Measurements from ENCODE around the gene CSDE1. TPM values are rescaled to one million over a fixed set of nuclear protein-coding genes. Genes with fewer than 3 reads are reported as not detected.

The CSDE1 gene
- total and polyA plus RNA-seq, 7 experiments from 2014 or later, result 354 to 638 (median 546) TPM

GRCh38 chr1:114716304-114717170 is 41.2 kb downstream of the CSDE1 start, which contains the start of gene NRAS:
Gene NRAS (minus strand): TSS chr1:114716771. CDS start chr1:114716160, 611 bp downstream.
- intact Hi-C loops (cut with micrococcal nuclease), result loop anchor here (1.0 to 5.0 kb wide), 12 partner anchors 41 to 1999 kb away; partner anchors contain the start of genes BCAS2 (in 2 of the 2), CSDE1 (in 2 of the 2), DENND2C (in 2 of the 2) and SIKE1 (in 2 of the 2)
- ChIA-PET CTCF (no interaction called here), POLR2A (interaction anchor here (0.6 to 3.2 kb wide), 8 partner anchors 9 to 205 kb away, joined by 3 to 36 read pairs (median 6); partner anchors contain the start of genes BCAS2, CSDE1, SIKE1 and TRIM33)
- Histone ChIP-seq H3K4me1 (ENCODE audit: control insufficient read depth in 2 of 2, insufficient read depth in 2 of 2, low read length in 2 of 2) (peaks cover 17 to 20% of the 10 kb centered on the region in 2 donors), H3K27ac (ENCODE audit: low read depth, low read length) (peak within 1 kb of the TSS; percentile 98), H3K27me3 (ENCODE audit: control insufficient read depth in 2 of 2, insufficient read depth in 2 of 2, low read length in 2 of 2) (no peaks in the 10 kb centered on the region), H3K36me3 (ENCODE audit: control insufficient read depth in 2 of 3, insufficient read depth in 3 of 3, low read length in 3 of 3) (peaks cover 19 to 60% (median 32%) of the 10 kb centered on the region in 3 experiments), H3K9me3 (ENCODE audit: control insufficient read depth in 2 of 3, low read length in 3 of 3) (no peaks in the 10 kb centered on the region), H3K4me3 (ENCODE audit: low read length) (peak within 1 kb of the TSS; percentile 98)
- H3K36me3 Mint-ChIP-seq, result peaks cover 13 to 42% (median 22%) of the 10 kb centered on the region in 5 donors
- peaks cover 0 to 5% (median 0%) of the 10 kb centered on the region in 11 donors for H3K9me3 Mint-ChIP-seq
- peaks cover 10 to 34% (median 25%) of the 10 kb centered on the region in 7 donors for H3K4me1 Mint-ChIP-seq
- H3K4me3 Mint-ChIP-seq, result peak within 1 kb of the TSS; percentile 91 to 100 (median 96)
- peak within 1 kb of the TSS; percentile 93 to 99 (median 97) for H3K27ac Mint-ChIP-seq
- DNase-seq (peak; percentile 90 to 96 (median 94)), ATAC-seq (peak; percentile 98)
- no peaks in the 10 kb centered on the region for H3K27me3 Mint-ChIP-seq

- POLR2A ChIA-PET, result interaction anchor here (0.6 to 3.2 kb wide), 11 partner anchors 9 to 373 kb away, joined by 3 to 36 read pairs (median 4); partner anchors contain the start of genes BCAS2, CSDE1, SIKE1 and TRIM33
These were observed 41.9 kb downstream of the CSDE1 start for GRCh38 chr1:114715952-114716303.

GRCh38 chr1:114712977-114713376 is 44.8 kb downstream of the CSDE1 start:
- H3K27me3 Mint-ChIP-seq, result no peaks in the 10 kb centered on the region
- CTCF ChIA-PET, result interaction anchor here (0.6 kb wide), 1 partner anchor 11 kb away, joined by 3 read pairs; no protein-coding TSS in a partner anchor
- DNase-seq, result no peak
- POLR2A ChIA-PET, result interaction anchor here (1.1 kb wide), 1 partner anchor 145 kb away, joined by 3 read pairs; no protein-coding TSS in a partner anchor
- H3K27me3 ChIP-seq (ENCODE audit: control insufficient read depth in 2 of 2, insufficient read depth in 2 of 2, low read length in 2 of 2), result no peaks in the 10 kb centered on the region
- H3K36me3 ChIP-seq (ENCODE audit: control insufficient read depth in 2 of 3, insufficient read depth in 3 of 3, low read length in 3 of 3), result peaks cover 12 to 54% (median 15%) of the 10 kb centered on the region in 3 experiments
- H3K4me3 Mint-ChIP-seq, result no peak overlapping the region
- H3K4me1 Mint-ChIP-seq, result peaks cover 10 to 34% (median 25%) of the 10 kb centered on the region in 7 donors
- no peaks in the 10 kb centered on the region for H3K9me3 ChIP-seq (ENCODE audit: control insufficient read depth in 2 of 3, low read length in 3 of 3)
- H3K36me3 Mint-ChIP-seq, result peaks cover 0 to 26% (median 22%) of the 10 kb centered on the region in 5 donors
- intact Hi-C loops (cut with micrococcal nuclease), result no loop called here
- H3K4me1 ChIP-seq (ENCODE audit: control insufficient read depth in 2 of 2, insufficient read depth in 2 of 2, low read length in 2 of 2), result peaks cover 17 to 20% of the 10 kb centered on the region in 2 donors
- no peak for ATAC-seq
- no peak overlapping the region for H3K27ac ChIP-seq (ENCODE audit: low read depth, low read length)
- H3K4me3 ChIP-seq (ENCODE audit: low read length), result no peak overlapping the region
- no peak overlapping the region for H3K27ac Mint-ChIP-seq
- H3K9me3 Mint-ChIP-seq, result peaks cover 0 to 5% (median 0%) of the 10 kb centered on the region in 11 donors

More at GRCh38 chr1:114715952-114716303, 41.9 kb downstream of the CSDE1 start:
- Mint-ChIP-seq H3K27me3 (no peaks in the 10 kb centered on the region), H3K4me3 (peak overlapping the region; percentile 91 to 100 (median 96)), H3K27ac (peak overlapping the region; percentile 93 to 99 (median 97)), H3K36me3 (peaks cover 13 to 36% (median 22%) of the 10 kb centered on the region in 5 donors), H3K4me1 (peaks cover 10 to 34% (median 25%) of the 10 kb centered on the region in 7 donors), H3K9me3 (peaks cover 0 to 5% (median 0%) of the 10 kb centered on the region in 11 donors)
- intact Hi-C loops (cut with micrococcal nuclease), result loop anchor here (1.0 to 5.0 kb wide), 12 partner anchors 41 to 1999 kb away; partner anchors contain the start of genes BCAS2 (in 2 of the 2), CSDE1 (in 2 of the 2), DENND2C (in 2 of the 2) and SIKE1 (in 2 of the 2)
- ATAC-seq, result no peak
- peaks cover 17 to 20% of the 10 kb centered on the region in 2 donors for H3K4me1 ChIP-seq (ENCODE audit: control insufficient read depth in 2 of 2, insufficient read depth in 2 of 2, low read length in 2 of 2)
- CTCF ChIA-PET, result no interaction called here
- no peak for DNase-seq
- H3K27me3 ChIP-seq (ENCODE audit: control insufficient read depth in 2 of 2, insufficient read depth in 2 of 2, low read length in 2 of 2), result no peaks in the 10 kb centered on the region
- H3K4me3 ChIP-seq (ENCODE audit: low read length), result peak overlapping the region; percentile 98
- no peaks in the 10 kb centered on the region for H3K9me3 ChIP-seq (ENCODE audit: control insufficient read depth in 2 of 3, low read length in 3 of 3)
- peaks cover 18 to 60% (median 32%) of the 10 kb centered on the region in 3 experiments for H3K36me3 ChIP-seq (ENCODE audit: control insufficient read depth in 2 of 3, insufficient read depth in 3 of 3, low read length in 3 of 3)
- H3K27ac ChIP-seq (ENCODE audit: low read depth, low read length), result peak overlapping the region; percentile 98

- H3K9me3 ChIP-seq (ENCODE audit: control insufficient read depth in 2 of 3, low read length in 3 of 3), result no peaks in the 10 kb centered on the region
- POLR2A ChIA-PET, result interaction anchor here (1.0 kb wide), 1 partner anchor 125 kb away, joined by 3 read pairs; no protein-coding TSS in a partner anchor
- intact Hi-C loops (cut with micrococcal nuclease), result no loop called here
- ATAC-seq, result no peak
- H3K36me3 Mint-ChIP-seq, result peaks cover 12 to 41% (median 19%) of the 10 kb centered on the region in 5 donors
- H3K4me3 Mint-ChIP-seq, result no peak overlapping the region
- H3K4me3 ChIP-seq (ENCODE audit: low read length), result no peak overlapping the region
- CTCF ChIA-PET, result no interaction called here
- no peak overlapping the region for H3K27ac ChIP-seq (ENCODE audit: low read depth, low read length)
- H3K4me1 Mint-ChIP-seq, result peaks cover 0 to 17% (median 11%) of the 10 kb centered on the region in 7 donors
- peaks cover 4 to 8% of the 10 kb centered on the region in 2 donors for H3K4me1 ChIP-seq (ENCODE audit: control insufficient read depth in 2 of 2, insufficient read depth in 2 of 2, low read length in 2 of 2)
- peaks cover 11 to 63% (median 34%) of the 10 kb centered on the region in 3 experiments for H3K36me3 ChIP-seq (ENCODE audit: control insufficient read depth in 2 of 3, insufficient read depth in 3 of 3, low read length in 3 of 3)
- H3K27me3 Mint-ChIP-seq, result no peaks in the 10 kb centered on the region
- DNase-seq, result no peak
- no peaks in the 10 kb centered on the region for H3K27me3 ChIP-seq (ENCODE audit: control insufficient read depth in 2 of 2, insufficient read depth in 2 of 2, low read length in 2 of 2)
- H3K9me3 Mint-ChIP-seq, result no peaks in the 10 kb centered on the region
- H3K27ac Mint-ChIP-seq, result peak overlapping the region in 2 of 9 donors; percentile 25 to 58
These were observed 47.4 kb downstream of the CSDE1 start for GRCh38 chr1:114710360-114710759.

- no peaks in the 10 kb centered on the region for H3K9me3 ChIP-seq (ENCODE audit: control insufficient read depth in 2 of 3, low read length in 3 of 3)
- H3K4me3 ChIP-seq (ENCODE audit: low read length), result no peak overlapping the region
- Mint-ChIP-seq H3K36me3 (peaks cover 11 to 27% (median 16%) of the 10 kb centered on the region in 5 donors), H3K4me3 (no peak overlapping the region), H3K27ac (peak overlapping the region in 1 of 9 donors; percentile 46), H3K27me3 (no peaks in the 10 kb centered on the region), H3K9me3 (no peaks in the 10 kb centered on the region), H3K4me1 (peaks cover 0 to 6% (median 0%) of the 10 kb centered on the region in 7 donors)
- H3K27me3 ChIP-seq (ENCODE audit: control insufficient read depth in 2 of 2, insufficient read depth in 2 of 2, low read length in 2 of 2), result no peaks in the 10 kb centered on the region
- no peak overlapping the region for H3K27ac ChIP-seq (ENCODE audit: low read depth, low read length)
- no peak for ATAC-seq
- no peak for DNase-seq
- CTCF ChIA-PET, result no interaction called here
- peaks cover 5 to 52% (median 31%) of the 10 kb centered on the region in 3 experiments for H3K36me3 ChIP-seq (ENCODE audit: control insufficient read depth in 2 of 3, insufficient read depth in 3 of 3, low read length in 3 of 3)
- POLR2A ChIA-PET, result interaction anchor here (1.3 kb wide), 1 partner anchor 8 kb away, joined by 4 read pairs; no protein-coding TSS in a partner anchor
- intact Hi-C loops (cut with micrococcal nuclease), result no loop called here
- H3K4me1 ChIP-seq (ENCODE audit: control insufficient read depth in 2 of 2, insufficient read depth in 2 of 2, low read length in 2 of 2), result no peaks in the 10 kb centered on the region
These were observed 50.2 kb downstream of the CSDE1 start for GRCh38 chr1:114707604-114708003.

GRCh38 chr1:114703242-114703641 is 54.5 kb downstream of the CSDE1 start:
- DNase-seq, result no peak
- Histone ChIP-seq H3K36me3 (ENCODE audit: control insufficient read depth in 2 of 3, insufficient read depth in 3 of 3, low read length in 3 of 3) (peaks cover 0 to 23% (median 16%) of the 10 kb centered on the region in 3 experiments), H3K4me3 (ENCODE audit: low read length) (no peak overlapping the region), H3K27ac (ENCODE audit: low read depth, low read length) (no peak overlapping the region), H3K9me3 (ENCODE audit: control insufficient read depth in 2 of 3, low read length in 3 of 3) (no peaks in the 10 kb centered on the region), H3K4me1 (ENCODE audit: control insufficient read depth in 2 of 2, insufficient read depth in 2 of 2, low read length in 2 of 2) (no peaks in the 10 kb centered on the region), H3K27me3 (ENCODE audit: control insufficient read depth in 2 of 2, insufficient read depth in 2 of 2, low read length in 2 of 2) (no peaks in the 10 kb centered on the region)
- ChIA-PET CTCF (no interaction called here), POLR2A (interaction anchor here (0.7 kb wide), 2 partner anchors 24 to 29 kb away, joined by 3 to 6 read pairs; no protein-coding TSS in a partner anchor)
- Mint-ChIP-seq H3K27me3 (peaks cover 0 to 6% (median 0%) of the 10 kb centered on the region in 5 donors), H3K36me3 (peaks cover 6 to 15% (median 12%) of the 10 kb centered on the region in 5 donors), H3K4me3 (no peak overlapping the region), H3K4me1 (peaks cover 0 to 4% (median 0%) of the 10 kb centered on the region in 7 donors), H3K9me3 (no peaks in the 10 kb centered on the region), H3K27ac (peak overlapping the region in 1 of 9 donors; percentile 2)
- no peak for ATAC-seq
- intact Hi-C loops (cut with micrococcal nuclease), result no loop called here

All from naive thymus-derived CD4-positive, alpha-beta T cell (primary cell).